Coronary artery (tissue), 2 donors: ENCODE data around the gene TRIM72.
"Not testable (repeated sequence)": the region's sequence is repeated elsewhere in the genome, so short reads cannot be mapped to it uniquely, and the experiment has no call there.

ENCODE experiments used
- DNase-seq: peaks from one replicate; pipeline ENCODE4 v3.0.0-alpha.2; 2017; ENCODE audit warnings: low spot score
- H3K27ac ChIP-seq, 2 donors: fragments of 200-600 bp; sonication (generic); one replicate each; pipeline ENCODE4 v1.5.1; 2016 to 2019
- H3K4me3 ChIP-seq: fragments of 200-600 bp; sonication (generic); 2 replicates; pipeline ENCODE4 v1.5.1; 2016; ENCODE audit warnings: mild to moderate bottlenecking, moderate library complexity
- CTCF ChIP-seq: fragments of 200-600 bp; sonication (generic); IDR thresholded peaks from one replicate; pipeline ENCODE4 v1.5.1; 2019; ENCODE audit warnings: antibody characterized with exemption

TRIM72 gene

GRCh38 chr16:31199430-31200041 is 14.4 kb upstream of the TRIM72 start:
- TF ChIP-seq CTCF = no peak

GRCh38 chr16:31200111-31200510 is 13.8 kb upstream of the TRIM72 start:
- DNase-seq, H3K27ac ChIP-seq, H3K4me3 ChIP-seq: not testable (repeated sequence)

More at GRCh38 chr16:31199430-31200041, 14.4 kb upstream of the TRIM72 start:
- Histone ChIP-seq H3K27ac (no peak overlapping the region), H3K4me3 (no peak overlapping the region)
- DNase-seq = no peak

- H3K27ac ChIP-seq = peak overlapping the region in 1 of 2 donors; percentile 67
- no peak for DNase-seq
- peak overlapping the region; percentile 92 for H3K4me3 ChIP-seq
- no peak for TF ChIP-seq CTCF
Observed at GRCh38 chr16:31200821-31201568, 12.9 kb upstream of the TRIM72 start.

- DNase-seq = no peak
- peak overlapping the region in 1 of 2 donors; percentile 67 for H3K27ac ChIP-seq
- H3K4me3 ChIP-seq = peak overlapping the region; percentile 92
- TF ChIP-seq CTCF = no peak
Observed at GRCh38 chr16:31201582-31202413, 12.1 kb upstream of the TRIM72 start.

- no peak for DNase-seq
- H3K4me3 ChIP-seq = peak within 1 kb of the TSS; percentile 92
- no peak for TF ChIP-seq CTCF
- H3K27ac ChIP-seq = peak within 1 kb of the TSS in 1 of 2 donors; percentile 67
Observed at GRCh38 chr16:31202414-31203375, 11.2 kb upstream of the TRIM72 start, which contains the start of gene PYCARD. Gene PYCARD (minus strand): TSS chr16:31202760. CDS start chr16:31202690, 70 bp downstream.

GRCh38 chr16:31204871-31205666 is 8.8 kb upstream of the TRIM72 start:
- TF ChIP-seq CTCF = no peak
- Histone ChIP-seq H3K4me3 (no peak overlapping the region), H3K27ac (no peak overlapping the region)
- DNase-seq = no peak
